Breast epithelium (tissue), 3 donors: ENCODE data around the gene TEN1.

Experiments
- CTCF ChIP-seq, 3 donors: fragments of 450-650 bp; IDR thresholded peaks; one replicate each; pipeline ENCODE4 v1.5.1; 2016 to 2017; ENCODE audit warnings: antibody characterized with exemption in 3 of 3, mild to moderate bottlenecking in 3 of 3, moderate library complexity in 3 of 3
- POLR2A ChIP-seq: fragments of 450-650 bp; IDR thresholded peaks from one replicate; pipeline ENCODE4 v1.6.1; 2016; ENCODE audit warnings: antibody characterized with exemption, mild to moderate bottlenecking, moderate library complexity
- POLR2AphosphoS5 ChIP-seq, 3 donors: sonication (generic); formaldehyde crosslinking; IDR thresholded peaks; one replicate each; pipeline ENCODE4 v1.6.1; 2017; ENCODE audit warnings: antibody characterized with exemption in 3 of 3

GRCh38 chr17:75987041-75987440 is 8.0 kb downstream of the TEN1 start:
- no peak for TF ChIP-seq CTCF (IDR thresholded peaks at IDR 0.05)
- no peak for TF ChIP-seq POLR2A
- no peak for TF ChIP-seq POLR2AphosphoS5 (IDR thresholded peaks at IDR 0.05)
